Measurements from ENCODE around the gene CCT7.

- TF ChIP-seq CTCF (IDR thresholded peaks at IDR 0.05; ENCODE audit: low read depth, low read length, poor library complexity, severe bottlenecking) (no peak), EZH2phosphoT487 (IDR thresholded peaks at IDR 0.05; ENCODE audit: borderline replicate concordance, low read length) (no peak)
Measured at GRCh38 chr2:73233154-73233931, 765 bp upstream of the CCT7 start, which contains the start of gene PRADC1.

Data from DOHH2 (cell line).